HG03045 (cell line): ENCODE data around the gene HOXC6.
"Not testable (repeated sequence)": the region's sequence is repeated elsewhere in the genome, so short reads cannot be mapped to it uniquely, and the experiment has no call there.

Source experiments
- ATAC-seq: cut with Tn5 transposase; IDR thresholded peaks from one replicate; pipeline ENCODE4 v1.9.1; 2021; ENCODE audit warnings: mild to moderate bottlenecking, moderate library complexity; ENCODE audit not compliant: unreplicated experiment

HOXC6 gene

GRCh38 chr12:54052438-54053002 is 24.3 kb downstream of the HOXC6 start:
- no peak for ATAC-seq

GRCh38 chr12:54053003-54053750 is 24.9 kb downstream of the HOXC6 start:
- peak; percentile 68 for ATAC-seq

- peak; percentile 44 for ATAC-seq
These were observed 25.8 kb downstream of the HOXC6 start, which contains the start of gene HOXC4 for GRCh38 chr12:54053751-54054741. TSS of gene HOXC4 (plus strand) at chr12:54053835. CDS start at chr12:54053923, 88 bp downstream.

GRCh38 chr12:54054742-54055194 is 26.5 kb downstream of the HOXC6 start:
- no peak for ATAC-seq

- ATAC-seq, result no peak
These were observed 27.3 kb downstream of the HOXC6 start for GRCh38 chr12:54055552-54055951.

DNA sequence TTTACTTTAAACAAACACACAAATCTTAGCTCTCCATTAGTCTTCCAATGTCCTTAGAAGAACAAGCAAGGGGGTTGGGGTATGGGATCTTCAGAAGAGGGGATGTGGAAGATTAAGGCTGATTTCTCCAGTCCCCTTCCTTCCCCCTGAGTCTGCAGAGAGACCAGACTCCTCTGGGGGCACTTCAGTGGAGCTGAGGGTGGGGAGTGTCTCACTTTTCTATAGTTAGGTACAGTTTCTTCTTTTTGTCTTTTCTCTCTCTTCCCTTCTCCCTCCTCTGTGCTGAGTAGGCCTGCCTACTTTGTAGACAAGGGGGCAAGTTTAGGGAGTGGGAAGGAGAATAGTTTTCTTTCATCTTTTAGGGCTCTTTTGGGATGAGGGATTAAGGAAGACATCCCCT is 27.9 kb downstream of the HOXC6 start:
- ATAC-seq, result no peak

DNA sequence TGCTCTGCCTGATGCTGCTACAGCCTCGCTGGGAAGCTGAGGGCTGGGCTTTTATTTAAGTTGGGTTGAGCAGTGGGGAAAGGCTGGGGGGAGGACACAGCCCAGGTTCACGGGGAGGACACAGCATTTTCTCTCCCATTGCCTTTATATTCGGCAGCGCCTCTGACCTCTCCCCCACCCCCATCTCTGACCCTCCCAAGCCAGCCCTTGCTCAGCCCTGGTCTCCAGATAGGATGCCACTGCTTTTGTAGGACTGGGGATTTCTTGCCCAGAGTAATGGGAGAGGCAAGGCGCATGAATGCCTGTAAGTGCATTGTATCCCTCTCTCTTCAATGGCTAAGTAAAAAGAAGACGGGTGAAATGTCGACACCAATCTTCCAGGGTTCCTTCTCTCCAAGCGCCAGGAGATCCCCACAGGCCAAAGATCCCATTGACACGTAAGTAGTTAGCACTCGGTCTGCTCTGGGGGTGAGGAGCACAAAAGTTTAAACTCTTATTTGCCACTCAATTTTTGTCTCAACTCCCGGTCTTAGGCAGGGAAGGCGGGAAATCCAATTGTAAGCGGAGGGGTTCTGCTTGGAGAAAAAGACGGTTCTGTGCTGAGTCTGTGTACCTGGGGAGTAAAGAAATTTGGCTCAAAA is 30.0 kb downstream of the HOXC6 start:
- no peak for ATAC-seq

DNA sequence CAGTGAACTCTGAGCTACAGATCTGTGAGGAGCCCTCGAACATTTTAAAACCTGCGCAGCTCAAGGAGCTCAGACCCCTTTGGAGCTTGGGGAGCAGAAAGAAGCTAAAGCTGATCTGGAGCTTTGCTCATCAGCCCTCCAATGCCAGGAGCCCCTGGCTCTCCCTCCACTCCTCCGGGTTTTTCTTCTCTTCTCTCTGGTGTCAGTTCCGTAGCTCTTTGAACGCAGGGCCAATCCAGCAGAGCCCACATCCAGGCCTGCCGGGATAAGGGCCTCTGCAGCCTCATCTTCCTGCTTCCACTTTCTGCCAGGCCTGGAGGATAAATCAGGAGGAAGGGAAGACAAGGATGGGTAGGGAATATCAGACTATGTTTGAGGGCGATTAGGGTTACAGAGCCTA is 31.4 kb downstream of the HOXC6 start:
- ATAC-seq, result no peak

DNA sequence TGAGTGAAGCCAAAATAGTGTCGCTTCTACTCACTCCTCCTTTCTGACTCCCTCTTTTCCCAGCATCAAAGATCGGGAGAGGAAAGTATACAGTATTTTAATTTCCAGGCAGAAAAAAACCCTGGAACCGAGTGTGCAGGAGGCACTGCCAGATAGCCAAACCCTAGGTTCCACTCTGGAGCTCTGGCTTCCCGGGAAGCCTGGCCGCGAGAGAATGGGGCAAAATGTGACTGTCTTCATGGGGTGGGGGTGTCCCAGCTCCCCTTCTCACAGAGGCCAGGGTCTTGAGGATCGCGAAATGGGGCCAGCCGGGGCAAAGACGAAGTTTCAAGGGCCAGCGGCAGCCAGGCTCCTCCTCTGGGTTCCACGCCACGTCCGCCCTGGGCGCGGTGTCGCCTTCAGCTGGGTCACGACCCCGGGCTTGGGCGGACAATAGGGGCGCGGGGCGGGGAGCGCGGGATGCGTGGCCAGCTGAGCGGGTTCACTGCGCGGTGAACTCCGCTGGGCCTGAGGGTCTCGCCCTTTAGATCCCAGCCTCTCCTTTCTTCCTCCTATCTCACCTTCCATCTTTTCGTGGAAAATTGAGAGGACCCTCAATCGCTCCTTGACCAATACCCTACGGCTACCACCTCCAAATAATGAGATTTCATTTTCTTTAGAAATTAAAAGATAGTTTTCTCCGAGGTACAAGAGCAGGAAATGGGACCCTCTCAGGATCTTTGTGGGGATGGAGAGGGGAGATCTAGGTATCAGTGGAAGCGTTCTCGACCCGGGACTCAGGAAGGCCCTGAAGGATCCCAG is 32.1 kb downstream of the HOXC6 start:
- ATAC-seq, result no peak

- ATAC-seq, result no peak
These were observed 32.9 kb downstream of the HOXC6 start for GRCh38 chr12:54060975-54061778.

DNA sequence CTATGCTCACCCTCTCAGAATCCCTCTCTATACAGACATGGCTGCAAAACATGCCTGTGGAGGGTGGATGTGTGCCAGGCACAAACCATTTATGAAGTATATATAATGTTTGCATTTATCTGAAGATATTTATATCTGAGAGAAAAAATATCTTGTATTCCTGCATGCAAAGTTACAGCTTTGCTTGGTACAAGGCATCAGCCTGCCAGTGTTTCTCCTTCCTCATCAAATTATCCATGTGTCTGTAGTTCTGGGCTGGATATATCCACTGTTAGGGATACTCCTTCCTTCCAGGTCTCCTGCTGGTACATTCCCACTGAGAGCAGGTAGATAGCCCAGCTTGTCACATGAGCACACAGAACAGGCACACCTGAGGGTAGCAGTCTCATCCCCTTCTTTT is 37.4 kb downstream of the HOXC6 start:
- ATAC-seq, result no peak

DNA sequence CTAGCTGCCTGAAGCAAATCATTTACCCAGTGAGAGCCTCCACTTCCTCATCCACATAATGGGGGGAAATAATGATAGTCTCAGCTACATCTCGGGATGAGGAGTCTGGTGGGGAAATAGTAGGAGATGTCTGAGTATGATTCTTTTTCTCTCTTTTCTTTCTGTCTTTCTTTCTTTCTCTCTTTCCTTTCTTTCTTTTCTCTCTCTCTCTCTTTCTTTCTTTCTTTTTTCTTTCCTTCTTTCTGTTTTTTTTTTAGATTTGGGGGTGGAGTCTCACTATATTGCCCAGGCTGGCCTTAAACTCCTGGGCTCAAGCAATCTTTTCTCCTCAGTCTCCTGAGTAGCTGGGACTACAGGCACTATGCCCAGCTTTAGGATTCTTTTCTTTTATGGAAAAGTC is 38.2 kb downstream of the HOXC6 start:
- ATAC-seq, result no peak

DNA sequence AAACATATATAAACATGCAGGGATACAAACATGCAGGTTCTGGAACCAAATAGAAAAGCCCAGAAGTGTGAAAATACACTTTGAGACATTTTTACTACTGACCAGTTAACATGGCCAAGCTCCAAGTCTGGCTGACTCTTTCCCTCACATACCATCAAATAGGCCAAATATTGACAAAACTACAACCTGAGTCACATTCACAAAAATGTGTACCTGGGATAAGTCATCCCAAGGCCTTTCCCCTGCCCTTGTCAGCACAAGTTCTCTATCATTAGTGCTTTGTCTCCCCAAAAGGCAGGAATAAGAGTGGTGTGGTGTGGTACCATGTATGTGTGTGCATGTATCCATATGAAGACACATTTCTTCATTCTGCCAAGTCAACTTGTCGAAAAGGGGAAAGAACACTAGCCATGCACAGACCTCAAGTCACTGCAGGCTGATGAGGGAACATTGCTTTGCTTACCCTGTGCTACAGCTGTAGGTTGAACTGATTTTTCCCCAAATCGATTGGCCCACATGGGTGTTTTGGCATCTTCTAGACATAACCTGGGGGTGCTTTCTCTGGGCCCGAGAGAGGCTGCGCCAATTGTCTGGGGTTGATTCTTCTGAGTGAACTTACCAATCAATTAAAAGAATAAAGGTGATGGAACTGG is 40.3 kb downstream of the HOXC6 start:
- no peak for ATAC-seq

DNA sequence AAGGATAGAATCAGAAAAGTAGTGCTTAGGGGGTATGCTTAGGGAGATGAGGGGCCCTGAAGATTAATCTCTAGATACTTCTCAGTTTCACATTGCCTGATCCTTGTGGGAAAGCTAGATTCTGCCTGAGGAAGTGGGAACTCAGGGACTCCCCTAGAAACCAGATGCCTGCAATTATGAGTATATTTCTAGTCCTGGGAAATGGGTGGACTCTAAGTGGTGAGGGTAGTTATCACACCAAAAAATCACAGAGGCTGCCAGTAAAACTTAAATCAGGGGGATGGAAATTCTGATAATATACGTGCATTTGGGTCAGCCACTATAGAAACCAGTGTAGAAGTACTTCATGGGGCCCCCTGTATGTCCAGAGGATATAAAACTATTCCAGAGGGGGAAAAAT is 43.7 kb downstream of the HOXC6 start:
- no peak for ATAC-seq

DNA sequence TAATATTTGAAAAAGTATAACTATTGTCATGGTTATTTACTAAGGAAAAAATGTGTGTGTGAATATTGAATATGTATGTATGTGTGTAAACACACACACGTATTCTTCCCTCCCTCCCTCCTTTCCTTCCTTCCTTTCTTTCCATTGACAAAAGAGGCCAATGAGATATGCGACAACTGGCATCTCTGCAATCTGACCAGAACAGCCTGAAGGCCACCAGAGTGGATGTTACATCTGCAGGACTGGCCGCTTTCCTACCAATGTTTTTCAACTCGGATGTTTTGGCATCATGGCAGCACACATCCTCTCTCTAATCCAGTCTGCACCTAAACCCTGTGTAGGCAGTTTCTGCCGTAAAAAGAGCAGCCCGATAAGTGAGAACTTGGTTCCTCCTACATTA is 46.1 kb downstream of the HOXC6 start:
- no peak for ATAC-seq

DNA sequence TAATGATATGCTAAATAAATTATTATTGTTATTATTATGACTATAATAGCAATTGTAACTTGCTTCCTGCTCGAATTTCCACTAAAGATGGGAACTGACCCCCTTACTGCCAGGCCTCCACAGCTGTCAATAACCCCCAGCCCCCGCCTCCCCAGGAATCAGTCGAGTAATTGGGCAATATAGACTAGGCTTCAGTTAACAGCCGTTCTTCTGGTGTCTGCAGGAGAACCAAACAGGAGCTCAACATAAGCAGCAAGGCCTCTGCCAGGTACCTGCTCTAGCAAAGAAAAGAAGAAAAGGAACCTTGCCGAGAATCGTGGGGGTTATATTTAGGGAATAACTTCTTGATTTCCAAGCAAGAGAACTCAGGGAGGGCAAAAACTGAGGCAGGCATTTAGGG is 47.2 kb downstream of the HOXC6 start:
- no peak for ATAC-seq

DNA sequence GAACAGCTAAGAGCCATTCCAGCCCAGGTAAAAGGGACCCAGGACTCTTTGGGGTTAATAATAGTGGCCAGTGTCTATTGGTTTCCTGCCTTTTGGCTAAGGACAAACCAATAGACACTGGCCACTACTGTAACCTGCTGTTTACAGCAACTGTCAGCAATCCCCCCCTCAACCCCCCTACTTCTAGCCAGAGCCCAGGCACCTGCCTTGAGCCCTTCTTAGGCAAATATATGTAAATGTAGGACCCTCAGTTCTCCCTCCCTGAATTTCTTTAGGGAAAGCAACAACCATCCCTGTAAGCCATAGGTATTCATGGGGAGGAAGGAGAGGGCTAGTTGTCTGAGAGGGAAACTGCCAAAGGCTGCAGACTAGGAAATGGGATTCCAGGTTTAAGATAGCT is 47.7 kb downstream of the HOXC6 start:
- no peak for ATAC-seq

DNA sequence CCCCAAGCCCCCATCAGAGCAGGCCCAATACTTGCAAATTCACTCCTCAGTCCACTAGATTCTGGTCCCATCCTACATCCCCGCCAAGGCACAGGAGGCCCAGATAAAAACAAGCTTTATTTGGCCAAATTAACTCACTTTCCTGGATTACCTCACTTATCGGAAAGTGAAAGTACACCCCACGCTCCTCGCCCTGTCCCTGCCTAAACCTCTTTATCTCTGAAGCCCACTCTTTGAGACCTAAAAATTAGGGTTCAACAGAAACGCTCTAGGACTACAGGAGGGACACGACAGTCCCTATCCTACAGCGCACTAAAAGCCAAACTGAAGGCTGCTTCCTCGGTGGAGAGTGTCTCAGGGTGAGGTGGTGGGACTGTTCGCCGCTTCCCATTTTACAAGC is 49.6 kb downstream of the HOXC6 start:
- not testable (repeated sequence) for ATAC-seq

GRCh38 chr12:54079115-54079514 is 50.9 kb downstream of the HOXC6 start:
- ATAC-seq, result not testable (repeated sequence)
